HL-60 (cell line): ENCODE data around the gene OMA1.

Source experiments
- DNase-seq, 2 experiments: peaks; one replicate each; pipeline ENCODE4 v3.0.0-alpha.2; 2010 to 2020; ENCODE audit warnings: low read depth in 1 of 2, low spot score in 1 of 2
- H3K27ac ChIP-seq: fragments of 250-450 bp; sonication (Bioruptor Pico); replicated peaks from 2 replicates; pipeline ENCODE4 v1.5.1; 2020; ENCODE audit warnings: mild to moderate bottlenecking, moderate library complexity
- H3K27me3 ChIP-seq: fragments of 250-450 bp; sonication (Bioruptor Pico); 2 replicates; pipeline ENCODE4 v1.5.1; 2021; ENCODE audit warnings: mild to moderate bottlenecking, moderate library complexity; ENCODE audit not compliant: insufficient read depth, poor library complexity, severe bottlenecking
- H3K4me3 ChIP-seq: replicated peaks from 2 replicates; pipeline ENCODE4 v1.5.1; 2011; ENCODE audit warnings: mild to moderate bottlenecking, control low read depth, low read length; ENCODE audit not compliant: insufficient read depth
- GABPA ChIP-seq: IDR thresholded peaks from 2 replicates; pipeline ENCODE4 v1.6.1; 2012; ENCODE audit warnings: low read depth
- POLR2AphosphoS5 ChIP-seq: IDR thresholded peaks from 2 replicates; pipeline ENCODE4 v1.6.1; 2012; ENCODE audit warnings: low read depth
- SPI1 ChIP-seq: IDR thresholded peaks from 2 replicates; pipeline ENCODE4 v1.6.1; 2012; ENCODE audit warnings: low read depth, mild to moderate bottlenecking, borderline replicate concordance
- TF ChIP-seq, protein P1 (sequence below): IDR thresholded peaks from one replicate; pipeline ENCODE4 v1.5.1; 2011; ENCODE audit warnings: low read length, control low read depth, inconsistent platforms; ENCODE audit not compliant: insufficient read depth
- TF ChIP-seq, protein P2 (sequence below): IDR thresholded peaks from 2 replicates; pipeline ENCODE4 v1.6.1; 2012; ENCODE audit warnings: low read depth; ENCODE audit not compliant: insufficient replicate concordance

Gene OMA1

GRCh38 chr1:58574816-58575215 is 28.3 kb upstream of the OMA1 start:
- peaks cover 7% of the 10 kb centered on the region for H3K27me3 ChIP-seq
- peak overlapping the region; percentile 60 for H3K27ac ChIP-seq
- no peak for DNase-seq
- TF ChIP-seq GABPA = no peak
- TF ChIP-seq SPI1 = no peak
- TF ChIP-seq POLR2AphosphoS5 = no peak
- TF ChIP-seq, protein P1, sequence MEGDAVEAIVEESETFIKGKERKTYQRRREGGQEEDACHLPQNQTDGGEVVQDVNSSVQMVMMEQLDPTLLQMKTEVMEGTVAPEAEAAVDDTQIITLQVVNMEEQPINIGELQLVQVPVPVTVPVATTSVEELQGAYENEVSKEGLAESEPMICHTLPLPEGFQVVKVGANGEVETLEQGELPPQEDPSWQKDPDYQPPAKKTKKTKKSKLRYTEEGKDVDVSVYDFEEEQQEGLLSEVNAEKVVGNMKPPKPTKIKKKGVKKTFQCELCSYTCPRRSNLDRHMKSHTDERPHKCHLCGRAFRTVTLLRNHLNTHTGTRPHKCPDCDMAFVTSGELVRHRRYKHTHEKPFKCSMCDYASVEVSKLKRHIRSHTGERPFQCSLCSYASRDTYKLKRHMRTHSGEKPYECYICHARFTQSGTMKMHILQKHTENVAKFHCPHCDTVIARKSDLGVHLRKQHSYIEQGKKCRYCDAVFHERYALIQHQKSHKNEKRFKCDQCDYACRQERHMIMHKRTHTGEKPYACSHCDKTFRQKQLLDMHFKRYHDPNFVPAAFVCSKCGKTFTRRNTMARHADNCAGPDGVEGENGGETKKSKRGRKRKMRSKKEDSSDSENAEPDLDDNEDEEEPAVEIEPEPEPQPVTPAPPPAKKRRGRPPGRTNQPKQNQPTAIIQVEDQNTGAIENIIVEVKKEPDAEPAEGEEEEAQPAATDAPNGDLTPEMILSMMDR = no peak
- TF ChIP-seq, protein P2, sequence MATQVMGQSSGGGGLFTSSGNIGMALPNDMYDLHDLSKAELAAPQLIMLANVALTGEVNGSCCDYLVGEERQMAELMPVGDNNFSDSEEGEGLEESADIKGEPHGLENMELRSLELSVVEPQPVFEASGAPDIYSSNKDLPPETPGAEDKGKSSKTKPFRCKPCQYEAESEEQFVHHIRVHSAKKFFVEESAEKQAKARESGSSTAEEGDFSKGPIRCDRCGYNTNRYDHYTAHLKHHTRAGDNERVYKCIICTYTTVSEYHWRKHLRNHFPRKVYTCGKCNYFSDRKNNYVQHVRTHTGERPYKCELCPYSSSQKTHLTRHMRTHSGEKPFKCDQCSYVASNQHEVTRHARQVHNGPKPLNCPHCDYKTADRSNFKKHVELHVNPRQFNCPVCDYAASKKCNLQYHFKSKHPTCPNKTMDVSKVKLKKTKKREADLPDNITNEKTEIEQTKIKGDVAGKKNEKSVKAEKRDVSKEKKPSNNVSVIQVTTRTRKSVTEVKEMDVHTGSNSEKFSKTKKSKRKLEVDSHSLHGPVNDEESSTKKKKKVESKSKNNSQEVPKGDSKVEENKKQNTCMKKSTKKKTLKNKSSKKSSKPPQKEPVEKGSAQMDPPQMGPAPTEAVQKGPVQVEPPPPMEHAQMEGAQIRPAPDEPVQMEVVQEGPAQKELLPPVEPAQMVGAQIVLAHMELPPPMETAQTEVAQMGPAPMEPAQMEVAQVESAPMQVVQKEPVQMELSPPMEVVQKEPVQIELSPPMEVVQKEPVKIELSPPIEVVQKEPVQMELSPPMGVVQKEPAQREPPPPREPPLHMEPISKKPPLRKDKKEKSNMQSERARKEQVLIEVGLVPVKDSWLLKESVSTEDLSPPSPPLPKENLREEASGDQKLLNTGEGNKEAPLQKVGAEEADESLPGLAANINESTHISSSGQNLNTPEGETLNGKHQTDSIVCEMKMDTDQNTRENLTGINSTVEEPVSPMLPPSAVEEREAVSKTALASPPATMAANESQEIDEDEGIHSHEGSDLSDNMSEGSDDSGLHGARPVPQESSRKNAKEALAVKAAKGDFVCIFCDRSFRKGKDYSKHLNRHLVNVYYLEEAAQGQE = no peak
- no peak overlapping the region for H3K4me3 ChIP-seq

DNA sequence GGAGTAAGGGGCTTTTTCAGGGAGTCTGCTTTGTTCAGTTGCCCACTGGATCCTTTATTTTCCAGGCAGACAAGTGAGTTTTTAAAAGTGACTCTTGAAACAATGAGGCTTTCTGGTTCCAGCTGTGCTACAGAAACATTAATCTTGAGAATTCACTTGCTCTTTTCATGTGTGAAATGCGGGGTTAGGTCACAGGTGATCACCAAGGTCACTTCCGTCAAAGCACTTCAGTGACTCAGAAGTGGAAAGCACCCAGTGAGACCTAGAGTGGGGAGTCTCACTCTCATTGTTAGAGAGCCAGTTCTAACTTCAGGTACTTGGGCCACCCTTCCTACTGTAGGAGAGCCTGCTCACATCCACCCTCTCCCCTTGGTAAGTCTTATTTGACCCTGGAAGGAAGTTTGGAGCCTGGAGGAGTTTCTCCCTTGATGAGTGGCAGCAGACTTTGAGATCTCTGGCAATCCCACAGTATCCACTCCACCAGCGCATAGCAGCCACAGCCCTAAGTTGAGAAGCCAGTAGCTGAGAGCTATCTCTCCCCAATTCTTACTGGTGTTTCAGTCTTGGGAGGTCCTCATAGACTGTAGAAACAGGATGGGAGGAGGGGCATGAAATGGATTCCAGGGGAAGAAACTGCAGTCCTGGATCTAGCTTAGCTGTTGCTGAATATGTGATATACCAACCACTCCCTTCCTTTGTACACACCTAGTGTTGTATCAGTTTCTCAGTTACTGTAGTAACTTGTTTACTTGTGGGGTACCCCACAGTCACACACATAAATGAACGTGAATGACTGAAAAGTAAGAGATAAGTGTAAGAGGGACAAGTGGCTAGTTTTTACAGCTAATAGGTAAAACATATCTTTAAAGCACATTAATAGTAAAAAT is 27.4 kb upstream of the OMA1 start:
- TF ChIP-seq GABPA = no peak
- TF ChIP-seq, protein P2 = no peak
- TF ChIP-seq SPI1 = no peak
- TF ChIP-seq, protein P1 = no peak
- no peak for TF ChIP-seq POLR2AphosphoS5
- no peak for DNase-seq
- H3K4me3 ChIP-seq = no peak overlapping the region
- H3K27ac ChIP-seq = peak overlapping the region; percentile 12; the same call in 1 of the 2 replicates
- H3K27me3 ChIP-seq = peaks cover 7% of the 10 kb centered on the region

- TF ChIP-seq SPI1 (no peak), GABPA (no peak), POLR2AphosphoS5 (no peak)
- TF ChIP-seq, protein P2 = no peak
- TF ChIP-seq, protein P1 = no peak
- Histone ChIP-seq H3K27me3 (peaks cover 7% of the 10 kb centered on the region), H3K4me3 (no peak overlapping the region), H3K27ac (no peak overlapping the region)
- DNase-seq = no peak
Observed at GRCh38 chr1:58573138-58573537, 26.6 kb upstream of the OMA1 start.
